ENCODE results near the gene ARMC6.

- no peak for TF ChIP-seq ZNF138 (CRISPR knock-in tag; IDR thresholded peaks at IDR 0.05; ENCODE audit: low read depth)
- no peak for TF ChIP-seq TBL1XR1 (IDR thresholded peaks at IDR 0.05; ENCODE audit: borderline replicate concordance, low read length, partially characterized antibody)
- no peak for TF ChIP-seq ARID5B (CRISPR knock-in tag; IDR thresholded peaks at IDR 0.05)
- TF ChIP-seq ZNF878 (CRISPR knock-in tag; IDR thresholded peaks at IDR 0.05) = no peak
- no peak for TF ChIP-seq POLR2AphosphoS5 (IDR thresholded peaks at IDR 0.05; ENCODE audit: low read depth, low read length)
Measured at GRCh38 chr19:18992696-18993095, 40.7 kb upstream of the ARMC6 start.

Data from HepG2 (cell line).